ENCODE results near the gene SLC47A2. TPM values are rescaled to one million over a fixed set of nuclear protein-coding genes. Genes with fewer than 3 reads are reported as not detected.

Gene SLC47A2
- total RNA-seq, 2 donors from 2014 or later = not detected

DNA sequence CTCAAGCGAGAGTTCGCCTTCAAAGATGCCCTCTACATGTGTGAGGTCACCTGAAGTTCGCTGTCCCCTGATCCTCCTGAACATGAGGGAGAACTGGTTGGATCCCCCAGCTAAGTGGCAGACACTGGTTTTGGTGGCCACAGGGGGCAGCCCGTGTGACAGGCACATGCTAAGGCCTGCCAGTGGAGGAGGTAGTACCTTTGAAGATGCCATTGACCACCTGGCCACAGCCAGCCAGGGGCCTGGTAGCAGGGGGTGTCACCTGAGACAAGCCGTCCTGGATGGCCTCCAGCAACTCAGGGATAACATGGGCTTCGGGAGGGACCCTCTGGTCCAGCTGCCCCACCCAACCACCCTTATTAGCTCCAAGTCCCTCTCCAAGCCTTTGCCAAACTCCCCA is 39.0 kb upstream of the SLC47A2 start:
- H3K4me1 ChIP-seq (ENCODE audit: control insufficient read depth in 1 of 2, low read depth in 2 of 2) = peaks cover 15 to 29% of the 10 kb centered on the region in 2 donors
- TF ChIP-seq, protein P1, sequence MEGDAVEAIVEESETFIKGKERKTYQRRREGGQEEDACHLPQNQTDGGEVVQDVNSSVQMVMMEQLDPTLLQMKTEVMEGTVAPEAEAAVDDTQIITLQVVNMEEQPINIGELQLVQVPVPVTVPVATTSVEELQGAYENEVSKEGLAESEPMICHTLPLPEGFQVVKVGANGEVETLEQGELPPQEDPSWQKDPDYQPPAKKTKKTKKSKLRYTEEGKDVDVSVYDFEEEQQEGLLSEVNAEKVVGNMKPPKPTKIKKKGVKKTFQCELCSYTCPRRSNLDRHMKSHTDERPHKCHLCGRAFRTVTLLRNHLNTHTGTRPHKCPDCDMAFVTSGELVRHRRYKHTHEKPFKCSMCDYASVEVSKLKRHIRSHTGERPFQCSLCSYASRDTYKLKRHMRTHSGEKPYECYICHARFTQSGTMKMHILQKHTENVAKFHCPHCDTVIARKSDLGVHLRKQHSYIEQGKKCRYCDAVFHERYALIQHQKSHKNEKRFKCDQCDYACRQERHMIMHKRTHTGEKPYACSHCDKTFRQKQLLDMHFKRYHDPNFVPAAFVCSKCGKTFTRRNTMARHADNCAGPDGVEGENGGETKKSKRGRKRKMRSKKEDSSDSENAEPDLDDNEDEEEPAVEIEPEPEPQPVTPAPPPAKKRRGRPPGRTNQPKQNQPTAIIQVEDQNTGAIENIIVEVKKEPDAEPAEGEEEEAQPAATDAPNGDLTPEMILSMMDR (IDR thresholded peaks at IDR 0.05) = no peak
- DNase-seq (ENCODE audit: low spot score) (no peak), ATAC-seq (ENCODE audit: insufficient number of reproducible peaks, low FRiP score, low read depth) (no peak)
- no peaks in the 10 kb centered on the region for H3K36me3 ChIP-seq
- H3K27ac ChIP-seq = peak overlapping the region in 1 of 2 donors; percentile 99
- H3K4me3 ChIP-seq = no peak overlapping the region
- H3K27me3 ChIP-seq (replicated peaks; ENCODE audit: insufficient read depth) = no peaks in the 10 kb centered on the region
- H3K9me3 ChIP-seq = no peaks in the 10 kb centered on the region

DNA sequence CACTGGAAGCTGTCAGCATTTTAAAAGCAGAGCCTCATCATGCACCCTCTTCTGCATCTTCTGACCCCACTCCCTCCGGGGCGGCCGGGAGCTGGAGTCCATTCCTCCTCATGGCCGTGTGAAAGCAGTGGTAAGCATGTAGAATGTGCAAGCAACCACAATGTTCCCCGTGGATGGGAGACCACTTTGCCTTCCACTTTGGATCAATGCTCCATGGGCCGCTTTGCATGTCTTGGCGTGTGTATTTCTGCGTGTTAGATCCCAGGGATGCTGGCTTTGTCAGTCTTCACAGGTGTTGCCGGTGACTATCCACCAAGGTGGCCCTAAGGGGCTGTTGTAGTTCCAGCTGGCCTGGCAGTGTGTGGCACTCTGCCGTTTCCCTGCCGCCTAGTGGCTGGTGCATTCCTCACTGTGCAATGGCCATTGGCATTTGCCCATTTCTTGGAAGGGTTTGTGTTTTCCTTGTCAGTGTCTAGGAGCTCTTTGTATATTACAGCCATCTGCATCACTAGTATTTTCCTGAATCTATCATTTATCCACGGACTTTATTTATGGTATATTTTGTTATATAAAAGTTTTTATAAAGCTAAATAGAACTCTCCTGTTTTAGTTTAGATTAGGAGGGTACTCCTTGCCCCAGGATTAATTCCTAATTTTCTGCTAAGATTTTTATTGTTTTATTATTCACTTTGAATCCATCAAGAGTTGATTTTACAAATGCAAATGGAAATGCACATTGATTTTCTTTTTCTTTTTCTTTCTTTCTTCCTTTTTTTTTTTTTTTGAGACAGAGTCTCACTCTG is 37.5 kb upstream of the SLC47A2 start:
- ATAC-seq (ENCODE audit: insufficient number of reproducible peaks, low FRiP score, low read depth) (no peak), DNase-seq (ENCODE audit: low spot score) (no peak)
- Histone ChIP-seq H3K27me3 (replicated peaks; ENCODE audit: insufficient read depth) (no peaks in the 10 kb centered on the region), H3K36me3 (no peaks in the 10 kb centered on the region), H3K9me3 (no peaks in the 10 kb centered on the region), H3K27ac (peak overlapping the region; percentile 97 to 99), H3K4me3 (no peak overlapping the region), H3K4me1 (ENCODE audit: control insufficient read depth in 1 of 2, low read depth in 2 of 2) (peaks cover 15 to 31% of the 10 kb centered on the region in 2 donors)
- TF ChIP-seq, protein P1 (IDR thresholded peaks at IDR 0.05) = peak; percentile 63

DNA sequence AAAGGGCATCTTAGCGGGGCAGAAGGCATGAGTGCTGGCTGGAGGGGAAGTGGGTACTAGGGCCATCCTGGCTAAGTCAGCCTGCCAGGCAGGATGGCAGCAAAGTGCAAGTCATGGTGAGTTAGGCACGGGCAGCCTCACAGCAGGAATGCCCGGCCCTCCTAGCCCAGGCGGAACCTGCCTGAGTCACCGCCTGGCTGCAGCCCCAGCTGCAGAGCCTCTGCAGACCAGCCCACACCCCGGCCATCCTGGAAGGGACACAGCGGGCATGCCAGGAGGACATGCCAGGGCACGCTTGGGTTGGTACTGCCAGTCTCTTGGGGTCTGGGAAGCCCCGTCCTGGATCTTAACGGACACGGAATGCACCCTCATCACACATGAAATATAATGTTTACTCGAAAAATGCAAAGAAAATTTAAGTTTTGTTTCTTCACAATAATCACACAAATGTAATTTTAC is 36.7 kb upstream of the SLC47A2 start:
- Histone ChIP-seq H3K9me3 (no peaks in the 10 kb centered on the region), H3K4me1 (ENCODE audit: control insufficient read depth in 1 of 2, low read depth in 2 of 2) (peaks cover 15 to 39% of the 10 kb centered on the region in 2 donors), H3K27ac (peak overlapping the region; percentile 97 to 99), H3K27me3 (replicated peaks; ENCODE audit: insufficient read depth) (no peaks in the 10 kb centered on the region), H3K4me3 (no peak overlapping the region), H3K36me3 (no peaks in the 10 kb centered on the region)
- TF ChIP-seq, protein P1 (IDR thresholded peaks at IDR 0.05) = no peak
- ATAC-seq (ENCODE audit: insufficient number of reproducible peaks, low FRiP score, low read depth) (peak; percentile 77), DNase-seq (ENCODE audit: low spot score) (peak; percentile 62)

DNA sequence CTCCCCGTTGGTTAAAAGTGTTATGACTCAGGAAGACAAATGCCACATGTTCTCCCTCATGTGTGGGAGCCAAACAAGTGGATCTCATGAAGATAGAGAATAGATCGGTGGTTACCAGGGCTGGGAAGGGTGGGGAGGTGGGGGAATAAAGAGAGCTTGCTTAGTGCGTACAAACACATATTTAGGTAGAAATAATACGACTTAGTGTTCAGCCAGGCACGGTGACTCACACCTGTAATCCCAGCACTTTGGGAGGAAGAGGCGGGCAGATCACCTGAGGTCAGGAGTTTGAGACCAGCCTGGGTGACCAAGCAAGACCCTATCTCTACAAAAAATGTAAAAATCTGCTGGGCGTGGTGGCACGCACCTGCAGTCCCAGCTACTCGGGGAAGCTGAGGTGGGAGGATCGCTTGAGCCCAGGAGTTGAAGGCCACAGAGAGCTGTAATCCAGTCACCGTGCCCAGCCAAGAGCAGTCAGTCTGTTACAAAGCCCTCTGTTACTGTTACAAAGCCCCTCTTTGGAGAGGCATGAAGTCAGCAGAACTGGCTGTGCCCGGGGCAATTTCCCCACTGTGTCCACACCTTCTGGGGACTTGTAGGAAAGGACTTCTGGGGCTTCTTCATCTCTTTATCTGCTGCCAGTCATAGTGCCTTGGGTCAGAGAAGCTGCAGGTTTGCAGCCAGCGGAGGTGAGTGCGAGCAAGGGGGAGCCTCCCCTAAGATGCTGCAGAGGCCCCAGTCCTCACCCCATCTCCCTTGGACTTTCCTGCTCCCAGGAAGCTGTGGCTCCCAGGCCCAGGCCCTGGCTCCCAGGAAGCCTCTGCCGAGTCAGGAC is 36.0 kb upstream of the SLC47A2 start:
- DNase-seq (ENCODE audit: low spot score) = no peak
- TF ChIP-seq, protein P1 (IDR thresholded peaks at IDR 0.05) = no peak
- no peaks in the 10 kb centered on the region for H3K27me3 ChIP-seq (replicated peaks; ENCODE audit: insufficient read depth)
- H3K4me1 ChIP-seq (ENCODE audit: control insufficient read depth in 1 of 2, low read depth in 2 of 2) = peaks cover 15 to 42% of the 10 kb centered on the region in 2 donors
- H3K4me3 ChIP-seq = no peak overlapping the region
- peak overlapping the region; percentile 97 to 99 for H3K27ac ChIP-seq
- no peaks in the 10 kb centered on the region for H3K9me3 ChIP-seq
- no peaks in the 10 kb centered on the region for H3K36me3 ChIP-seq
- ATAC-seq (ENCODE audit: insufficient number of reproducible peaks, low FRiP score, low read depth) = no peak

DNA sequence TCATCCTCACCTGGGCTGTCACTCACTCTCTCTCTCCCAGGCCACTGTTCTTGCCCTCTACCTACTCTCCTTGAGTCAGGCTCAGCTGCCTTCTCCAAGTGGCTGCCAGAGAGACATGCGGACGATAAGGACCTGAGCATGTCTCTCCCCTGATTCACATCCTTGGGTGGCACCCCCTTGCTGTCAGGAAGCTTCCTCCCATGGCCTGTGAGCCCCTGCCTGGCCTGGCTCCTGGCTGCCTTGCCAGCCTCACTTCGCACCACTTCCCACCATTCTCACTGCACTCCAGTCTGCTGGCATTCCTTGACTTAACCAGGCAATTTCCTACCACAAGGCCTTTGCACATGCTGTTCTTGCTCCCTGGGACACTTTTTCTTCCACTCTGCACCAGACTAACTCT is 34.5 kb upstream of the SLC47A2 start:
- ATAC-seq (ENCODE audit: insufficient number of reproducible peaks, low FRiP score, low read depth) (no peak), DNase-seq (ENCODE audit: low spot score) (no peak)
- H3K27ac ChIP-seq = peak overlapping the region in 1 of 2 donors; percentile 11
- TF ChIP-seq, protein P1 (IDR thresholded peaks at IDR 0.05) = no peak
- no peak overlapping the region for H3K4me3 ChIP-seq
- no peaks in the 10 kb centered on the region for H3K36me3 ChIP-seq
- peaks cover 15 to 42% of the 10 kb centered on the region in 2 donors for H3K4me1 ChIP-seq (ENCODE audit: control insufficient read depth in 1 of 2, low read depth in 2 of 2)
- no peaks in the 10 kb centered on the region for H3K9me3 ChIP-seq
- no peaks in the 10 kb centered on the region for H3K27me3 ChIP-seq (replicated peaks; ENCODE audit: insufficient read depth)

All from thoracic aorta (tissue), 2 donors.